Activated naive CD4-positive, alpha-beta T cell treated with anti-CD3 and anti-CD28 coated beads, Interleukin-2, amount 50 U/mL, for 16 hours (primary cell): ENCODE results near the gene FEZF2.

ENCODE experiments used
- DNase-seq: peaks from one replicate; pipeline ENCODE4 v3.0.0-alpha.2; 2020

Gene FEZF2

GRCh38 chr3:62373215-62373614 is at the start of gene FEZF2:
Gene FEZF2, minus strand, starts transcription at chr3:62373550. Its CDS starts 682 bp downstream, at chr3:62372868.
- DNase-seq, result no peak

GRCh38 chr3:62421207-62421606 is 47.9 kb upstream of the FEZF2 start:
- DNase-seq, result no peak

GRCh38 chr3:62416144-62416543 is 42.8 kb upstream of the FEZF2 start:
- no peak for DNase-seq

- no peak for DNase-seq
Observed at GRCh38 chr3:62415312-62415801, 42.0 kb upstream of the FEZF2 start.

GRCh38 chr3:62414786-62415185 is 41.4 kb upstream of the FEZF2 start:
- no peak for DNase-seq

- DNase-seq, result no peak
Observed at GRCh38 chr3:62413687-62414086, 40.3 kb upstream of the FEZF2 start.

- no peak for DNase-seq
Observed at GRCh38 chr3:62406945-62407344, 33.6 kb upstream of the FEZF2 start.

GRCh38 chr3:62405566-62405965 is 32.2 kb upstream of the FEZF2 start:
- no peak for DNase-seq

GRCh38 chr3:62405135-62405534 is 31.8 kb upstream of the FEZF2 start:
- no peak for DNase-seq

- no peak for DNase-seq
Observed at GRCh38 chr3:62404321-62404720, 31.0 kb upstream of the FEZF2 start.

- DNase-seq, result no peak
Observed at GRCh38 chr3:62403765-62404164, 30.4 kb upstream of the FEZF2 start.

GRCh38 chr3:62392626-62393292 is 19.4 kb upstream of the FEZF2 start:
- no peak for DNase-seq

GRCh38 chr3:62387251-62387650 is 13.9 kb upstream of the FEZF2 start:
- DNase-seq, result no peak

- no peak for DNase-seq
Observed at GRCh38 chr3:62379321-62379798, 6.0 kb upstream of the FEZF2 start.

GRCh38 chr3:62378921-62379320 is 5.6 kb upstream of the FEZF2 start:
- DNase-seq, result no peak

GRCh38 chr3:62378311-62378789 is 5.0 kb upstream of the FEZF2 start:
- DNase-seq, result no peak

- no peak for DNase-seq
Observed at GRCh38 chr3:62376906-62377877, 3.8 kb upstream of the FEZF2 start.

GRCh38 chr3:62376454-62376720 is 3.0 kb upstream of the FEZF2 start:
- DNase-seq, result no peak

- no peak for DNase-seq
Observed at GRCh38 chr3:62375655-62376453, 2.5 kb upstream of the FEZF2 start.

- DNase-seq, result no peak
Observed at GRCh38 chr3:62374341-62375218, 1.2 kb upstream of the FEZF2 start.

- DNase-seq, result no peak
Observed at GRCh38 chr3:62373714-62374333, 474 bp upstream of the FEZF2 start.
